ENCODE measurements around the gene CPED1. TPM values are rescaled to one million over a fixed set of nuclear protein-coding genes. Genes with fewer than 3 reads are reported as not detected.

CPED1 gene
- total RNA-seq, 1 donor from 2014 or later = 14.6 TPM

DNA sequence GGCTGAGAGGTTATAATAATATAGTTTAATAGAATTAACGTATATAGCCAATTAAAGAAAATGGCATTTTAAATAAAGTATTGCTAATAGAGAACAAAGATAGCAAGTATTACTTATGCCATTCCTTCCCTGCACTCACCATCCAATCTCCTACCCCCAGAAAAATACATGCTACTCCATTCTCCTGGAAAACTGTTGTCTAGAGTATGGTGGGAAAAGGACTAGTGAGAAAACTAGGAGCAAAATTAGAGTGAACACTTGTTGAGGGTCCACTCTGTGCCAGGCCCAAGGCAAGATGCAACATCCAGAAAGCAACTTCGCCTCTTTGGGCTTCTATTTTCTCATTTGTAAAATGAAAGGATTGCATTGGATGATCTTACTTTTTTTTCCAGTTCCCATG, 149.1 kb downstream of the CPED1 start:
- Histone ChIP-seq H3K9ac (ENCODE audit: low read depth in 1 of 3, low read length in 3 of 3) (no peak overlapping the region), H3K4me3 (ENCODE audit: low read length in 3 of 3) (no peak overlapping the region), H3K36me3 (ENCODE audit: control insufficient read depth in 3 of 3, insufficient read depth in 3 of 3, low read length in 3 of 3) (peaks cover 16 to 44% (median 32%) of the 10 kb centered on the region in 3 donors), H3K4me1 (ENCODE audit: control insufficient read depth in 3 of 3, insufficient read depth in 3 of 3, low read length in 3 of 3) (no peaks in the 10 kb centered on the region), H3K9me3 (ENCODE audit: control insufficient read depth in 3 of 3, low read length in 3 of 3) (no peaks in the 10 kb centered on the region), H3K27me3 (ENCODE audit: control insufficient read depth in 3 of 3, insufficient read depth in 3 of 3, low read length in 3 of 3) (no peaks in the 10 kb centered on the region), H3K27ac (ENCODE audit: low read depth, low read length) (no peak overlapping the region)

DNA sequence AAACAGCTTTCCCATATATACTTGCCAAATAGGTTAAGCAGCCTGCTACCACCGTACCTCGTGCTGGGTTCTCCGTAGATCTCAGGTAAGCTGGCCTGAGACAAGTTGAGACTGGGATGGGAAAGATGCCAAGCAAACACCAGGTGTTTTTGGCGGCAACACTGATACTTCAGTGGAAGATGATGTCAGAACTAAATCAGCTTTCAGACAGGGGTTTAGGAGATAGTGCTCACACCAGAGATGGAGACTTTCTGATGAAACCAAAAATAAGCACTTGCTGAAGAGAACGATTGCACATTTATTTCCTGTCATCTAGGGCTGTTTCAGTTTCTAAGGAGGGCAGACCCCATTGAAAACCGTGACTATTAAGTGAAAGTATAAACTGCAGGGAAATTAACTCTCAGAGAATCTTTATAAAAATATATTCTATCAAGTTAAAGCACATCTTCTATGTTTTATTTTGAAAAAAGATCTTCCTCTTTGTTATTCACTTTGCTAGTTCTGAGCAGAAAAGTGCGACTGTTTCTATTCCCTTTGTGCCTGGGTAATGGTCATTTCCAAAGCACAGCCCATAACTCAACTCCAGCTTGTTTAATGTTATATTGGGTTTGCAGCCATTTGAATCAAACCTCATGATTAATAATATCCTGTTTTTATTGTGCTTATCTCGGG, 149.9 kb downstream of the CPED1 start:
- peaks cover 16 to 43% (median 30%) of the 10 kb centered on the region in 3 donors for H3K36me3 ChIP-seq (ENCODE audit: control insufficient read depth in 3 of 3, insufficient read depth in 3 of 3, low read length in 3 of 3)
- H3K27me3 ChIP-seq (ENCODE audit: control insufficient read depth in 3 of 3, insufficient read depth in 3 of 3, low read length in 3 of 3) = no peaks in the 10 kb centered on the region
- no peaks in the 10 kb centered on the region for H3K4me1 ChIP-seq (ENCODE audit: control insufficient read depth in 3 of 3, insufficient read depth in 3 of 3, low read length in 3 of 3)
- H3K9ac ChIP-seq (ENCODE audit: low read depth in 1 of 3, low read length in 3 of 3) = no peak overlapping the region
- H3K4me3 ChIP-seq (ENCODE audit: low read length in 3 of 3) = no peak overlapping the region
- no peak overlapping the region for H3K27ac ChIP-seq (ENCODE audit: low read depth, low read length)
- no peaks in the 10 kb centered on the region for H3K9me3 ChIP-seq (ENCODE audit: control insufficient read depth in 3 of 3, low read length in 3 of 3)

DNA sequence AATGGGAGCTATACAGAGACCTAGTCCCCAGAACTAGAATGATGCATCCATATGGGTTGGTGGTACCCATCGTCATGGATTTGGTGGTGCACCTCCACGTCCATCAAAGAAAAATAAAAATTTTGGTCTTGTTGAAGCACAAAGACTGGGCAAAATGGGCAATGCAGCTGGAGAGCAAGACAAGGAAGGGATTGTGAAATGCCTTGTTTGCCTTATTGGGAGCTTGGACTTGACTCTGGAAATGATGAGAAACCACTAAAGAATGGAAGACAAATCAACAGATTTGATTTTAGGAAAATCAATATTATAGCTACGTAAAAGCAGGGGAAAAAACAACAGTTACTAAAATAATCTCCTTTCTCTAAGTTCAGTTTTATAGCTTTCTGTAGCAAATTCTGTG, 150.9 kb downstream of the CPED1 start:
- Histone ChIP-seq H3K4me1 (ENCODE audit: control insufficient read depth in 3 of 3, insufficient read depth in 3 of 3, low read length in 3 of 3) (no peaks in the 10 kb centered on the region), H3K9me3 (ENCODE audit: control insufficient read depth in 3 of 3, low read length in 3 of 3) (no peaks in the 10 kb centered on the region), H3K36me3 (ENCODE audit: control insufficient read depth in 3 of 3, insufficient read depth in 3 of 3, low read length in 3 of 3) (peaks cover 8 to 41% (median 22%) of the 10 kb centered on the region in 3 donors), H3K9ac (ENCODE audit: low read depth in 1 of 3, low read length in 3 of 3) (no peak overlapping the region), H3K27ac (ENCODE audit: low read depth, low read length) (no peak overlapping the region), H3K4me3 (ENCODE audit: low read length in 3 of 3) (no peak overlapping the region), H3K27me3 (ENCODE audit: control insufficient read depth in 3 of 3, insufficient read depth in 3 of 3, low read length in 3 of 3) (no peaks in the 10 kb centered on the region)

DNA sequence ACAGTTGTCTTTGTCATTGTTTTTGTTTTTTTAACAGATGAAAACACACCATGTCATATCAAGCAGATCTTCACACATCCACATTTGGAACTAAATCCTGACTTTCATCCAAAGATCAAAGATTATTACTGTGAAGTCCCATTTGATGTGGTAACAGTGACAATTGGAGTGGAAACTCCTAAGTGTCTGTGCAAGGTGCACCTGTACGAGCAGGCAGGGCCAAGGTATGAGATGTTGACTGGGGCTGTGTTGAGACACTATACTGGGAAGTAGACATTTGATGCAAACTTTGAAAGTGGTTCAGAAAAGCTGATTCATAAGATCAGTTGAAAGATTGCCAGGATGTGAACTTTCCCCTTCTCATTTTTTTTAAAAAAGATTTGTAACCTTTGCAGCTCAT, 152.3 kb downstream of the CPED1 start:
- H3K36me3 ChIP-seq (ENCODE audit: control insufficient read depth in 3 of 3, insufficient read depth in 3 of 3, low read length in 3 of 3) = peaks cover 8 to 42% (median 22%) of the 10 kb centered on the region in 3 donors
- H3K4me3 ChIP-seq (ENCODE audit: low read length in 3 of 3) = no peak overlapping the region
- H3K9ac ChIP-seq (ENCODE audit: low read depth in 1 of 3, low read length in 3 of 3) = no peak overlapping the region
- no peaks in the 10 kb centered on the region for H3K27me3 ChIP-seq (ENCODE audit: control insufficient read depth in 3 of 3, insufficient read depth in 3 of 3, low read length in 3 of 3)
- no peak overlapping the region for H3K27ac ChIP-seq (ENCODE audit: low read depth, low read length)
- no peaks in the 10 kb centered on the region for H3K4me1 ChIP-seq (ENCODE audit: control insufficient read depth in 3 of 3, insufficient read depth in 3 of 3, low read length in 3 of 3)
- H3K9me3 ChIP-seq (ENCODE audit: control insufficient read depth in 3 of 3, low read length in 3 of 3) = no peaks in the 10 kb centered on the region

DNA sequence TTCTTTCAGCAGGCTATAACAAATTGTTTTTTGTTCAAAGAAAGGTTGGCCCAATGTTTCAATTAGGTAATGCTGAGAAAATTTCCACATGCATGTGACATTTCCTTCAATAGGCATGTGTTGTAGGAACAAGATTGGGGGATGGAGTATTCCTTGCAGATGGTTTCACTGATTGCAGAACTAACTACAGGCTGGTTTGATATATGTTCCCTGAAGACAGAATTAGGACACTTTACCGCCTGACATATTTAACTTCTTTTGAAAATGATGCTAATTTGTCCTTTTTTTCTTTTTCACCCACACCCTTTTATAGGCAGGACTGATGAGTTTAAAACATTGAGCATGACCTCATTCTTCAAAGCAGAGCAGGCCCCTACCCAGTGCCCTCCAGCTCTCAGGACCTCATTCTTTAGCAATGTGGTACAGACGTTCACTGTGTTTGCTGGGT, 163.3 kb downstream of the CPED1 start:
- H3K36me3 ChIP-seq (ENCODE audit: control insufficient read depth in 3 of 3, insufficient read depth in 3 of 3, low read length in 3 of 3) = peaks cover 4 to 12% (median 8%) of the 10 kb centered on the region in 3 donors
- no peak overlapping the region for H3K27ac ChIP-seq (ENCODE audit: low read depth, low read length)
- H3K9me3 ChIP-seq (ENCODE audit: control insufficient read depth in 3 of 3, low read length in 3 of 3) = no peaks in the 10 kb centered on the region
- no peaks in the 10 kb centered on the region for H3K27me3 ChIP-seq (ENCODE audit: control insufficient read depth in 3 of 3, insufficient read depth in 3 of 3, low read length in 3 of 3)
- H3K4me1 ChIP-seq (ENCODE audit: control insufficient read depth in 3 of 3, insufficient read depth in 3 of 3, low read length in 3 of 3) = no peaks in the 10 kb centered on the region
- H3K9ac ChIP-seq (ENCODE audit: low read depth in 1 of 3, low read length in 3 of 3) = no peak overlapping the region
- no peak overlapping the region for H3K4me3 ChIP-seq (ENCODE audit: low read length in 3 of 3)

DNA sequence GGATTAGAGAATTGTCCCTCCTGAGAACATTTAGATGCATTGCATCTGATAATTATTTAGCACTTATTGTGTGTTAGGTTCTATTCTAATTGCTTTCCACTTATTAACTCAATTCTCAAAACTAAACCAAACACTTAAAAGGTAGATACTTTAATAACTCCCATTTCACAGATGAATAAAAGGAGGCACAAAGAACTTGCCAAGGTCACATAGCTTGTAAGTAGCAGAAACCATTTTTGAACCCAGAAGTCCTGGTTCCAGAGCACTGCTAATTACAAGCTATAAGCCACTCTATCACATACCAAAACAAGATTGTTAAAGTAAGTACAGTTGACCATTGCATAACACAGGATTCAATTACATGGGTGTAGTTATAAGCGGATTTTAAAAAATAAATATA, 164.9 kb downstream of the CPED1 start:
- H3K4me1 ChIP-seq (ENCODE audit: control insufficient read depth in 3 of 3, insufficient read depth in 3 of 3, low read length in 3 of 3) = no peaks in the 10 kb centered on the region
- H3K27me3 ChIP-seq (ENCODE audit: control insufficient read depth in 3 of 3, insufficient read depth in 3 of 3, low read length in 3 of 3) = no peaks in the 10 kb centered on the region
- H3K36me3 ChIP-seq (ENCODE audit: control insufficient read depth in 3 of 3, insufficient read depth in 3 of 3, low read length in 3 of 3) = peaks cover 4 to 12% (median 8%) of the 10 kb centered on the region in 3 donors
- no peaks in the 10 kb centered on the region for H3K9me3 ChIP-seq (ENCODE audit: control insufficient read depth in 3 of 3, low read length in 3 of 3)
- H3K9ac ChIP-seq (ENCODE audit: low read depth in 1 of 3, low read length in 3 of 3) = no peak overlapping the region
- H3K27ac ChIP-seq (ENCODE audit: low read depth, low read length) = no peak overlapping the region
- H3K4me3 ChIP-seq (ENCODE audit: low read length in 3 of 3) = no peak overlapping the region

DNA sequence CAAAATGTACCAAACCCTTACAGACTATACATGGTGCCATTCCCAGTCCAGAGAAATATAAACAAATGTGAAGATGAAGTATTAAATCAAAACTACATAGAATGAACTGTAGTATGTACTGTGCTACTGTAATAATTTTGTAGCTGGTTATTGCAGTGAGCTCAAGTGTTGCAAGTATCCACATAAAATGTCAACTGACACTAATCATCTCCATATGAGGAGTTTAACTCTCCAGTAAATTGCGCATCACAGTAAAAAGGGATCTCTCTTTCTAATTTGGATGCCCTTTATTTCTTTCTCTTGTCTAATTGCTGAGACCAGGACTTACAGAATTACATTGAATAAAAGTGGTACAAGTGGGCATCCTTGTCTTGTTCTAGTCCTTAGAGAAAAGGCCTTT, 165.5 kb downstream of the CPED1 start:
- no peaks in the 10 kb centered on the region for H3K27me3 ChIP-seq (ENCODE audit: control insufficient read depth in 3 of 3, insufficient read depth in 3 of 3, low read length in 3 of 3)
- no peak overlapping the region for H3K9ac ChIP-seq (ENCODE audit: low read depth in 1 of 3, low read length in 3 of 3)
- H3K4me1 ChIP-seq (ENCODE audit: control insufficient read depth in 3 of 3, insufficient read depth in 3 of 3, low read length in 3 of 3) = no peaks in the 10 kb centered on the region
- H3K27ac ChIP-seq (ENCODE audit: low read depth, low read length) = no peak overlapping the region
- no peaks in the 10 kb centered on the region for H3K9me3 ChIP-seq (ENCODE audit: control insufficient read depth in 3 of 3, low read length in 3 of 3)
- H3K36me3 ChIP-seq (ENCODE audit: control insufficient read depth in 3 of 3, insufficient read depth in 3 of 3, low read length in 3 of 3) = peaks cover 2 to 10% (median 8%) of the 10 kb centered on the region in 3 donors
- H3K4me3 ChIP-seq (ENCODE audit: low read length in 3 of 3) = no peak overlapping the region

DNA sequence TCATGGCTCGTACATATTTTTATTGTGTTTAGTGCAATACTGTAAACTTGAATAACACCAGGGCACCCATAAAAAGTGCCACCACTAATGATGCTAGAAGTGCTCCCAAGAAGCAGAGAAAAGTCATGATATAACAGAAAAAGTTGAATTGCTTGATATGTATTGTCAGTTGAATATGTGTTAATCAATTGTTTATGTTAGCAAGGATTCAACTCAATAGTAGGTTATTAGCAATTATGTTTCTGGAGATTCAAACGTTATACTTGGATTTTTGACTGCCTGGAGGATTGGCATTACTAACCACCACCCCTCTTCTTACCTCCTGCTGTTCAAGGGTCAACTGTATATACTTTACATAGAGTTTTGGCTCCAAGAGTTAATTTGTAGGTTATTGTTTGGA, 168.3 kb downstream of the CPED1 start:
- no peaks in the 10 kb centered on the region for H3K27me3 ChIP-seq (ENCODE audit: control insufficient read depth in 3 of 3, insufficient read depth in 3 of 3, low read length in 3 of 3)

DNA sequence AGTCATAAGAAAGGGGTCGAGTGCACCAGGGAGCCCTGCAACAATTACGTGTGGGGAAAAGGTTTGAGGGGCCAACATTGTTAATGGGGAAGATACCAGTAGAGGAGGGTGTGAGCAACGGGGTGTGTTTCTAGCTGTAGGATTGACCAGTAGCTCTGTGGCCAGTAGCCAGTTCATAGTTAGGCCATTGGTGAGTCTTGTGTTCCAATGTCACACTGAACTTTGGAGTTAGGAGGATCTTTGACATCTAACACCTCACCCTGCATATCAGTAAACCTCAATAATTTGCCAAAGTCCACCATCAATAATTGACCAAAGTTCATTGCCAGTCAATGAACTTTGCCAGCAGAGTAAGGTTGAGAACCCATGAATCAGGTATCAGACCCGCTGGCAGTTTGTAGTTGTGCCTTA, 168.8 kb downstream of the CPED1 start:
- Histone ChIP-seq H3K27me3 (ENCODE audit: control insufficient read depth in 3 of 3, insufficient read depth in 3 of 3, low read length in 3 of 3) (no peaks in the 10 kb centered on the region), H3K9ac (ENCODE audit: low read depth in 1 of 3, low read length in 3 of 3) (no peak overlapping the region)

More for the DNA sequence above, 168.3 kb downstream of the CPED1 start:
- H3K36me3 ChIP-seq (ENCODE audit: control insufficient read depth in 3 of 3, insufficient read depth in 3 of 3, low read length in 3 of 3) = peaks cover 0 to 2% (median 0%) of the 10 kb centered on the region in 3 donors
- no peaks in the 10 kb centered on the region for H3K9me3 ChIP-seq (ENCODE audit: control insufficient read depth in 3 of 3, low read length in 3 of 3)
- H3K4me1 ChIP-seq (ENCODE audit: control insufficient read depth in 3 of 3, insufficient read depth in 3 of 3, low read length in 3 of 3) = no peaks in the 10 kb centered on the region
- H3K9ac ChIP-seq (ENCODE audit: low read depth in 1 of 3, low read length in 3 of 3) = no peak overlapping the region
- no peak overlapping the region for H3K4me3 ChIP-seq (ENCODE audit: low read length in 3 of 3)
- no peak overlapping the region for H3K27ac ChIP-seq (ENCODE audit: low read depth, low read length)

DNA sequence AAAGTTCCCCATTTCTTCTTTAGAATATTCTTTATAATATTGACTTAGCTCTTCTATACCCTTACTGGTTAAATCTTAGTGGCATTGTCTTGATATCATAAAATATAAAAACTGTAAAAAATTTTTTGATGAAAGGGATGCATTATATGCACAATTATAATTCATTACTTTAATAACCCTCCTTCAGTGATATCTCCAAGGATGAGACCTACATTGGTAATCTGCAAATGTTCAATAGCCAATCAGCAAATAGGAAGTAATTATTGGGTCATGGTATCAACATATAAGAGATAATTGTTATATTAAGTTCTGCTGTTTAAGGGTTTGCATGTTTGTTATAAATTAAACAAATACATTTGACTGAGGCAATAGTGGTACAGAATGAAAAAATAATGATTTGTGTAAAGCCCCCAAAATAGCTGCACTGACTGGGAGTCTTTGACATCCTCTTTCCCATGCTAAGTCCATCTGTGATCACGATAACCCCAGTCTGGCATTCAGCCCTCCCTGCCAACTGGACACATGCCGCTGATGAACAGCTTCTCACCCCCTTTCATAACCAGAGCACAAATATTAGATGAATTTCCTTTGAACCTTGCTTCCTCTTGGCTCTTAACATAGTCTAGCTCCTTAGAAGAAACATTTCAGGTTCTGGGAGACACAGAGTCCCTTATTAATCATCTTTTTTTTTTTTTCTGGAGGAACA, 169.5 kb downstream of the CPED1 start:
- Histone ChIP-seq H3K27ac (ENCODE audit: low read depth, low read length) (no peak overlapping the region), H3K4me3 (ENCODE audit: low read length in 3 of 3) (no peak overlapping the region), H3K36me3 (ENCODE audit: control insufficient read depth in 3 of 3, insufficient read depth in 3 of 3, low read length in 3 of 3) (no peaks in the 10 kb centered on the region), H3K9ac (ENCODE audit: low read depth in 1 of 3, low read length in 3 of 3) (no peak overlapping the region), H3K4me1 (ENCODE audit: control insufficient read depth in 3 of 3, insufficient read depth in 3 of 3, low read length in 3 of 3) (no peaks in the 10 kb centered on the region), H3K9me3 (ENCODE audit: control insufficient read depth in 3 of 3, low read length in 3 of 3) (no peaks in the 10 kb centered on the region), H3K27me3 (ENCODE audit: control insufficient read depth in 3 of 3, insufficient read depth in 3 of 3, low read length in 3 of 3) (no peaks in the 10 kb centered on the region)

More for the DNA sequence above, 168.8 kb downstream of the CPED1 start:
- H3K4me1 ChIP-seq (ENCODE audit: control insufficient read depth in 3 of 3, insufficient read depth in 3 of 3, low read length in 3 of 3) = no peaks in the 10 kb centered on the region
- no peak overlapping the region for H3K27ac ChIP-seq (ENCODE audit: low read depth, low read length)
- no peaks in the 10 kb centered on the region for H3K36me3 ChIP-seq (ENCODE audit: control insufficient read depth in 3 of 3, insufficient read depth in 3 of 3, low read length in 3 of 3)
- no peak overlapping the region for H3K4me3 ChIP-seq (ENCODE audit: low read length in 3 of 3)
- H3K9me3 ChIP-seq (ENCODE audit: control insufficient read depth in 3 of 3, low read length in 3 of 3) = no peaks in the 10 kb centered on the region
